ENCODE results near the gene ADGRA1. TPM values are rescaled to one million over a fixed set of nuclear protein-coding genes. Genes with fewer than 3 reads are reported as not detected.

Gene ADGRA1
- total RNA-seq, 1 experiment from 2014 or later, result not detected

GRCh38 chr10:133094866-133095265, 7.1 kb downstream of the ADGRA1 start:
- ChIA-PET CTCF (no interaction called here), POLR2A (no interaction called here)
- Mint-ChIP-seq H3K27me3 (ENCODE audit: insufficient read depth, unreplicated experiment) (peaks cover 11% of the 10 kb centered on the region), H3K9me3 (ENCODE audit: unreplicated experiment) (no peaks in the 10 kb centered on the region), H3K27ac (ENCODE audit: low read depth, unreplicated experiment) (no peak overlapping the region), H3K4me1 (ENCODE audit: insufficient read depth, unreplicated experiment) (no peaks in the 10 kb centered on the region), H3K4me3 (ENCODE audit: unreplicated experiment) (no peak overlapping the region), H3K36me3 (ENCODE audit: insufficient read depth, unreplicated experiment) (no peaks in the 10 kb centered on the region)
- no peak for TF ChIP-seq CTCF (IDR thresholded peaks at IDR 0.05; ENCODE audit: unreplicated experiment)
- intact Hi-C loops (cut with micrococcal nuclease), result no loop called here
- DNase-seq (ENCODE audit: unreplicated experiment), result no peak
- no TSS peak for BruUV-seq (replicated peaks)

GRCh38 chr10:133095586-133095985, 7.9 kb downstream of the ADGRA1 start:
- intact Hi-C loops (cut with micrococcal nuclease), result no loop called here
- CTCF ChIA-PET, result no interaction called here
- no peak for DNase-seq (ENCODE audit: unreplicated experiment)

GRCh38 chr10:133096616-133097269, 9.0 kb downstream of the ADGRA1 start:
- H3K36me3 Mint-ChIP-seq (ENCODE audit: insufficient read depth, unreplicated experiment), result no peaks in the 10 kb centered on the region
- CTCF ChIA-PET, result interaction anchor here (0.5 kb wide), 1 partner anchor 80 kb away, joined by 3 read pairs; no protein-coding TSS in a partner anchor
- intact Hi-C loops (cut with micrococcal nuclease), result no loop called here

More at GRCh38 chr10:133095586-133095985, 7.9 kb downstream of the ADGRA1 start:
- no peak for TF ChIP-seq CTCF (IDR thresholded peaks at IDR 0.05; ENCODE audit: unreplicated experiment)
- Mint-ChIP-seq H3K9me3 (ENCODE audit: unreplicated experiment) (no peaks in the 10 kb centered on the region), H3K27me3 (ENCODE audit: insufficient read depth, unreplicated experiment) (peaks cover 11% of the 10 kb centered on the region), H3K4me1 (ENCODE audit: insufficient read depth, unreplicated experiment) (no peaks in the 10 kb centered on the region), H3K27ac (ENCODE audit: low read depth, unreplicated experiment) (no peak overlapping the region), H3K36me3 (ENCODE audit: insufficient read depth, unreplicated experiment) (no peaks in the 10 kb centered on the region), H3K4me3 (ENCODE audit: unreplicated experiment) (no peak overlapping the region)
- BruUV-seq (replicated peaks), result no TSS peak
- POLR2A ChIA-PET, result no interaction called here

GRCh38 chr10:133097418-133097817, 9.7 kb downstream of the ADGRA1 start:
- TF ChIP-seq CTCF (IDR thresholded peaks at IDR 0.05; ENCODE audit: unreplicated experiment), result no peak
- no peak overlapping the region for H3K4me3 Mint-ChIP-seq (ENCODE audit: unreplicated experiment)
- ChIA-PET CTCF (interaction anchor here (0.5 kb wide), 1 partner anchor 80 kb away, joined by 3 read pairs; no protein-coding TSS in a partner anchor), POLR2A (no interaction called here)
- H3K4me1 Mint-ChIP-seq (ENCODE audit: insufficient read depth, unreplicated experiment), result no peaks in the 10 kb centered on the region
- DNase-seq (ENCODE audit: unreplicated experiment), result no peak
- intact Hi-C loops (cut with micrococcal nuclease), result no loop called here
- peaks cover 11% of the 10 kb centered on the region for H3K27me3 Mint-ChIP-seq (ENCODE audit: insufficient read depth, unreplicated experiment)
- BruUV-seq (replicated peaks), result no TSS peak
- H3K27ac Mint-ChIP-seq (ENCODE audit: low read depth, unreplicated experiment), result no peak overlapping the region
- H3K36me3 Mint-ChIP-seq (ENCODE audit: insufficient read depth, unreplicated experiment), result no peaks in the 10 kb centered on the region
- H3K9me3 Mint-ChIP-seq (ENCODE audit: unreplicated experiment), result no peaks in the 10 kb centered on the region

More at GRCh38 chr10:133096616-133097269, 9.0 kb downstream of the ADGRA1 start:
- Mint-ChIP-seq H3K4me3 (ENCODE audit: unreplicated experiment) (no peak overlapping the region), H3K9me3 (ENCODE audit: unreplicated experiment) (no peaks in the 10 kb centered on the region), H3K4me1 (ENCODE audit: insufficient read depth, unreplicated experiment) (no peaks in the 10 kb centered on the region), H3K27me3 (ENCODE audit: insufficient read depth, unreplicated experiment) (peaks cover 11% of the 10 kb centered on the region), H3K27ac (ENCODE audit: low read depth, unreplicated experiment) (no peak overlapping the region)
- no peak for DNase-seq (ENCODE audit: unreplicated experiment)
- POLR2A ChIA-PET, result no interaction called here
- no TSS peak for BruUV-seq (replicated peaks)
- no peak for TF ChIP-seq CTCF (IDR thresholded peaks at IDR 0.05; ENCODE audit: unreplicated experiment)
